Activated CD4-positive, alpha-beta T cell treated with anti-CD3 and anti-CD28 coated beads, Interleukin-10, Interleukin-2, amounts not matched to agents 100 ng/mL and 50 ng/mL, durations not matched to agents 16 hours and 8 hours (primary cell): Measurements from ENCODE around the gene EHD2.
A peak's percentile ranks its signal among the peaks of the same experiment; 100 is the strongest.
"Not testable (repeated sequence)": the region's sequence is repeated elsewhere in the genome, so short reads cannot be mapped to it uniquely, and the experiment has no call there.

Experiments used
- DNase-seq: peaks from one replicate; pipeline ENCODE4 v3.0.0-alpha.2; 2020

Gene EHD2

DNA sequence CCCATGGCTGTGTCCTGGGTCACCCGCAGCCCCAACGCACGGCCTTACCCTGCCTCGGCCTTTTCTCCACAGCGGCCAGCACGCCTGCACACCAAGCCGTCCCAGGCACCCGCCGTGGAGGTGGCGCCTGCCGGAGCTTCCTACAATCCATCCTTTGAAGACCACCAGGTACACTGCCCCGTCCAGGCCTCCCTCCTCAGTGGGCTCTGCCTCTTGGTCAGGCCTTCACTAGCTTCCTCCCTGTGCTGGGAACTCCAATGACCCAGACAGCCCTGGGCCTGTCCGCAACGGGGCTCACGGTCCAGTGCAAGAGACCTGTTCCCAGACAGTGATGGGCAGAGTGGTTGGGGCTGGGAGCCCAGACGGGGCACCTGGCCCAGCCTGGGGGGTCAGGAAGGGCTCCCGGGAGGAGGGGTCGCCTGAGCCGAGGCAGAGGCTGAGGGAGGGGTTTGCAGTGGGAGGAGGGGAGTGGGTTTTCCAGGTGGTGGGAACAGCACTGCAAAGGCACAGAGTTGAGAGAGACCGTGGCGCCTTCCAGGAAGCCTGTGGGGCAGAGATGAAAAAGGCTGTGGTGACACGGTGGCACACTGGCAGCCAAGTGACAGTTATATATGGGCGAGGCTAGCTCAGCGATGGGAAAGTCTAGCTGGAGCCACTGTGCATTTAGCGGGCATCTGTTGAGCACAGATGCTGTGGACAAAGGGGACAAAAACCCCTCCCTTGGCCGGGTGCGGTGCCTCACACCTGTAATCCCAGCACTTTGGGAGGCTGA, 39.4 kb downstream of the EHD2 start:
- no peak for DNase-seq

DNA sequence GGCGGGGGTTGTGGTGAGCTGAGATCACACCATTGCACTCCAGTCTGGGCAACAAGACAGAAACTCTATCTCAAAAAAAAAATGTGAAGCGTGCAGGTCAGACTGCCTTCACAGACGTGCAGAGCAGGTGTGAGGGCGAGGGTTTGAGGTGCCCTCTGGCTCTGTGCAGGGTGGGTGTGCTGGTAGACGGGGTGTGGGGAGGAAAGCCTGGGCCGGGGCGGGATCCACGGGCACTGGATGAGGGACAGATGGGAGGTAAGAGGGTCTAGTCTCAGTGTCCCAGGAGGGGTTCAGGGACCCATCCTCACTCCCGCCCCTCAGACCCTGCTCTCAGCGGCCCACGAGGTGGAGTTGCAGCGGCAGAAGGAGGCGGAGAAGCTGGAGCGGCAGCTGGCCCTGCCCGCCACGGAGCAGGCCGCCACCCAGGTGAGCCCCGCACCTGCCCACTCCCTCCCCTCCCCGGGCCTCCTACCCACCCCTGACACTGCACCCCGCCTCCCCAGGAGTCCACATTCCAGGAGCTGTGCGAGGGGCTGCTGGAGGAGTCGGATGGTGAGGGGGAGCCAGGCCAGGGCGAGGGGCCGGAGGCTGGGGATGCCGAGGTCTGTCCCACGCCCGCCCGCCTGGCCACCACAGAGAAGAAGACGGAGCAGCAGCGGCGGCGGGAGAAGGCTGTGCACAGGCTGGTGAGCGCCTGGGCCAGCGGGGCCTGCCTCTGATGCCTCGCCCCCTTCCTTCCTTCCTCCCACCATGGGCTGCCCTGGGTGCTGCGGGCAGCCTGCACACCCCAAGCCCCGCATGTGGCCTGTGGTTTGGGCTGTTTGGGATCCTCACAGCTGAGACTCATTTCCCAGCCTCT, 41.2 kb downstream of the EHD2 start:
- DNase-seq, result no peak

DNA sequence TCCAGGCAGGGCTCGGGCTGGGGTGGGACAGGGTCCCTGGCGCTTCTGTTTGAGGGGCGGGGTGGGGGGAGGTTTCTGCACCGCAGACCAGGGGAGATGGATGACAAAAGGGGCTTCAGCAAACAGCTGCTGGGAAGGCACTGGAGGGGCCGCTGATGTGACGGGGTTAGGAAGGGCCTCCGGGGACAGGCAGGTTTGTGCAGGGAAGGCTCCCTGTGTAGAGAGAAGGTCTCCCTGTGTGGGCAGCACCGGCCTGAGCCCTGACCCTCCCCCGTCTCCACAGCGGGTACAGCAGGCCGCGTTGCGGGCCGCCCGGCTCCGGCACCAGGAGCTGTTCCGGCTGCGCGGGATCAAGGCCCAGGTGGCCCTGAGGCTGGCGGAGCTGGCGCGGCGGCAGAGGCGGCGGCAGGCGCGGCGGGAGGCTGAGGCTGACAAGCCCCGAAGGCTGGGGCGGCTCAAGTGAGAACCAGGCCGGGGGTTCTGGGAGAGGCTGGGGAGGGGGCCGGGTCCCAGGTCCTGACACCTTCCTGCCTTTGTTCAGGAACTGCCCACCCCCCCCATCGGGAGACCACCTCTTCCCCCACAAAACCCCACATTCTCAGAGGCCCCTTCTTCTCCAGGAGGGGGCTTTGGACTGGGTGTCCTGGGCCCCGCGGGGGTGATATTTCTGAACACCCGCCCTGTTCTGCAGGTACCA, 42.0 kb downstream of the EHD2 start:
- no peak for DNase-seq

DNA sequence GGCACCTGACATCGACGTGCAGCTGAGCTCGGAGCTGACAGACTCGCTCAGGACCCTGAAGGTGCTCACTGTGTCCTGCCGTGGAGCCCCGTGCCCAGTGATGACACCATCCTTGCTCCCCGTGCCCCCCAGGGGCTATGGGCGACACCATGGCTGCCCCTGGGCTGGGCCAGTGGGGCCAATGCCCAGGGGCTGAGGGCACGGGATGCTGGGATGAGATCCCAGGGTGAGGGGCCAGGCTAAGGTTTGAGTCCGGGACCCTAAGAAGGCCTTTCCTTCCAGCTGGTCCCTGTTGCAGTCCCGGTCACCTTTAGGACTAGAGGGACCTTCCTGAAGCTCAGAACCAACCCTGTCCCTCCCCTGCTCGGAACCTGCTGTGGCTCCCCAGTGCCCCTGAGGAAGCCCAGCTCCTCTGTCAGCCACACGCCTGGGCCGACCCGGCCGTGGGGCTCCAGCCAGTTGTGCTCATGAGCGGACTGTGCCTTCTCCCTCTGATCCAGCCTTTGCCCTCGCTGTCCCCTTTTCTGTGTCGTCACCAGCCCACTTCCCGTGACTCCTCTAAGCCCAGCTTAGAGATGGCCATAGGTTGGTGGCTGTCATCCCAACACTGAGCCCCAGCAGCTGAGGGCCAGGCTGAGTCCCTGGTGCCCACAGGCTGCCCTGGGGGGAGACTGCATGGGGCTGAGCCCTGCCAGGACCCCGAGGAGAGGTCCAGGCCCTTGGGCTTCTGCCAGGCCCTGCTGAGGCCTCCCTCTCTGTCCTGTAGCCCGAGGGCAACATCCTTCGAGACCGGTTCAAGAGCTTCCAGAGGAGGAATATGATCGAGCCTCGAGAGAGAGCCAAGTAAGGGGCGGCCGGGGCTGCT, 42.8 kb downstream of the EHD2 start:
- no peak for DNase-seq

DNA sequence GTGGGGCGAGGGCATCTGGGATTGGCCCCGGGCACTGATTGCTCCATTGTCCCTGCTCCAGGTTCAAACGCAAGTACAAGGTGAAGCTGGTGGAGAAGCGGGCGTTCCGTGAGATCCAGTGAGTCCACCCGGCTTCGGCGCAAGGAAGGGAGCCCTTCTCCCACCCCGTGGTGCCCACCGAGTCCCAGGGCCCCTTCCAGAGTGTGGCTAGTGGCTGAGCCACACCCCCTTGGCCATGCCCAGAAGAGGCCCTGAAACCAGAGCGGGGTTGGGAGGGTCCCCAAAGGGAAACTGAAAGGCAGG, 43.4 kb downstream of the EHD2 start:
- DNase-seq, result no peak

DNA sequence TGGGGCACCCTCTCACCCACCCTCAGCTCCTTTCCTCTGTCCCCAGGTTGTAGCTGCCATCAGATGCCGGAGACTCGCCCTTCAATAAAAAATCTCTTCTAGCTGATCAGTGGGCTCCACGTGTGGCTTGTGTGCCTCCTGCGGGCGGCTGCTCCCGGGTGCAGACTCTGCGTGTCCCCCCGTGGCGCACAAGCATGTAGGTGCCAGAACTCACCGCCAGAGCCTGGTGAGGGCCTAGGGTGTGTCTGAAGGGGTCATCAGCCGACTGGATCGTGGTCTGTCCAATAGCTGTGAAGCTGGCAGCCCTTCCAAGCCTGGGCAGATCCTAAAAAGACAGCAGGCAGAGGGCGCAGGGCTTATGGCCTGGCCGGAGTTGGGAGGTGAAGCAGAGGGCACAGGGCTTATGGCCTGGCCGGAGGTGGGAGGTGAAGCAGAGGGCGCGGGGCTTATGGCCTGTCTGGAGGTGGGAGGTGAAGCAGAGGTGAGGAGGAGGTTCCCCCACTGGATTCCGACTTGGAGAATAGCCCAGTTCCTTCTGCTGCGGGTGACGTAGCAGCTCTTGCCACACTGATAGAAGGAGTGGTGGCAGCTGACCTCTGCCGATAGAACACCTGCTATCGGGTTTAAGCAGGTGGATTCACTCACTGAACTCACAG, 43.9 kb downstream of the EHD2 start:
- no peak for DNase-seq

DNA sequence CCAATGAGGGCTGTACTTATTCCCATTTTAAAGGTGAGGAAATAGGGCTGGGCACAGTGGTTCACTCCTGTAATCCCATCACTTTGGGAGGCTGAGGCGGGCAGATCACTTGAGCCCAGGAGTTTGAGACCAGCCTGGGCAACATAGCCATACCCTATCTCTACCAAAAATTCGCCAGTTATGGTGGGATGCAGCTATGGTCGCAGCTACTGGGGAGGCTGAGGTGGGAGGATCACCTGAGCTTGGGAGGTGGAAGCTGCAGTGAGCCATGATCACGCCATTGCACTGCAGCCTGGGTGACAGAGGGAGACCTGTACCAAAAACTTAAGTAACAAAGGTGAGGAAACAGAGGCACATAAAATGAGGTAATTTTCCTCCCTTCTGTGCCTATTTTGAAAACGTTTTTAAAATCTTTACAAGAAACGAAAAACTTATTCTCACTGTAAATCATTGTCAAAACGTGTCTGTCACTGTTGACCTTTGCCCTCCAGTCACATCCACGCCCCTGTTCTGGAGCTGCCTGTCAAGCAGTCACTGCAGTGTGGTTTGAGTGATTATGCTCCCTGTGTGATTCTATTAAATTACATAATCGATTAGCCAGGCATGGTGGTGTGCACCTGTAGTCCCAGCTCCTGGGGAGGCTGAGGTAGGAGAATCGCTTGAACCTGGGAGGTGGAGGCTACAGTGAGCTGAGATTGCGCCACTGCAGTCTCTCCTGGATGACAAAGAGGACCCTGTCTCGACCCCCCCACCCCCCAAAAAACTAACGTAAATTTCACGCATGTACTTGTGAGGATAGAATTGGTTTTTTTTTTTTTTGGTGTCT, 44.6 kb downstream of the EHD2 start:
- DNase-seq, result no peak

DNA sequence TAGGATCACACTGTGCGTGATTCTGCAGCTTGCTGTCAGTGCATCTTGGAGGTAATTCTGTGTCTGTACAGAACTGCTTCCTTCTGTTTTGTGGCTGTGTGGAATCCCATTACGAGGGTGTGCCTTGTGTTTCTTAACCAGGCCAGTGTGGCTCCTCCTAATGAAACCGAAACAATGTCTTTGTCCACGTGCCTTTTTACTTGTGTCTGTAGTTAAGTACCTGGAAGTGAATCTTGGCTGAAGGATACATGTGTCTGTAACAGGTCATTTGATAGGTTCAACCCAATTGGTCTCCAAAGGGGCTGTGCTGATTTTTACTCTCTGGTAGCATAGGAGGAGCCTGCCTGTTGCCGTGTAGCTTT, 45.2 kb downstream of the EHD2 start:
- no peak for DNase-seq

DNA sequence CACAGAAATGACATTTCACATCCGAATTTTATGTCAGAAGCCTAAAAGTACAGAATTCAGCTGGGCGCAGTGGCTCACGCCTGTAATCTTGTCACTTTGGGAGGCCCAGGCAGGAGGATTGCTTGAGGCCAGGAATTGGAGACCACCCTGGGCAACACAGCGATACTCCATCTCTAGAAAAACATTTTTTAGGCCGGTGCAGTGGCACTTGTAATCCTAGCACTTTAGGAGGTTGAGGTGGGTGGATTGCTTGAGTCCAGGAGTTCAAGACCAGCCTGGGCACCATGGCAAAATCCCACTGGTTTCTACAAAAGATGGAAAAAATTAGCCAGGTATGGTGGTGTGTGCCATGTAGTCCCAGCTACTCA, 47.4 kb downstream of the EHD2 start:
- DNase-seq, result no peak

DNA sequence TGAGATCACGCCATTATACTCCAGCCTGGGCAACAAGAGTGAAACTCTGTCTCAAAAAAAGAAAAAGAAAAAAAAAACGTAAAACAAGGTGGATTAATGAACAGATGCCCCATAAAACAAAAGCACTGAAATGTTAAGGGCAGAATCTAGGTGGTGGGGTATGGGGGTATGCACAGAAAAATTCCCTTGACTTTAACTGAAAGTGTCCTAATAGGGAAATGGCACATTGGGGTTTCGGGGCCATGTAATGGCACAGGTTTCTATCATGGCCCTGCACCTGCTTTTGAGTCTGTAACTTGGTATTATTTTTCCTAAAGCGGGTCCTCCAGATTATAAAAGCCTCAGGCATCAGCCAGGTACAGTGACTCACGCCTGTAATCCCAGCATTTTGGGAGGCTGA, 48.3 kb downstream of the EHD2 start:
- DNase-seq, result no peak

DNA sequence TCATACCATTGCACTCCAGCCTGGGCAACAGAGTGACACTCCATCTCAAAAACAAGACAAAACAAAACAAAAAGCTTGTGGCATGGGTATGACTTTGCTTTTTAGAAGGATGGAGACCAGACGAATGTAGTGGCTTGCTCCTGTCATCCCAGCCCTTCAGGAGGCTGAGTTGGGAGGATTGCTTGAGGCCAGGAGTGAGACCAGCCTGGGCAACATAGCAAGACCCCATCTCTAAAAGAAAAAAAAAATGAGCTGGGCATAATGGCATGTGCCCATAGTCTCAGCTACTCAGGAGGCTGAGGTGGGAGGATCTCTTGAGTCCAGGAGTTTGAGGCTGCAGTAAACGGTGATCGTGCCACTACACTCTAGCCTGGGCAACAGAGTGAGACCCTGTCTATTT, 48.9 kb downstream of the EHD2 start:
- DNase-seq, result no peak

DNA sequence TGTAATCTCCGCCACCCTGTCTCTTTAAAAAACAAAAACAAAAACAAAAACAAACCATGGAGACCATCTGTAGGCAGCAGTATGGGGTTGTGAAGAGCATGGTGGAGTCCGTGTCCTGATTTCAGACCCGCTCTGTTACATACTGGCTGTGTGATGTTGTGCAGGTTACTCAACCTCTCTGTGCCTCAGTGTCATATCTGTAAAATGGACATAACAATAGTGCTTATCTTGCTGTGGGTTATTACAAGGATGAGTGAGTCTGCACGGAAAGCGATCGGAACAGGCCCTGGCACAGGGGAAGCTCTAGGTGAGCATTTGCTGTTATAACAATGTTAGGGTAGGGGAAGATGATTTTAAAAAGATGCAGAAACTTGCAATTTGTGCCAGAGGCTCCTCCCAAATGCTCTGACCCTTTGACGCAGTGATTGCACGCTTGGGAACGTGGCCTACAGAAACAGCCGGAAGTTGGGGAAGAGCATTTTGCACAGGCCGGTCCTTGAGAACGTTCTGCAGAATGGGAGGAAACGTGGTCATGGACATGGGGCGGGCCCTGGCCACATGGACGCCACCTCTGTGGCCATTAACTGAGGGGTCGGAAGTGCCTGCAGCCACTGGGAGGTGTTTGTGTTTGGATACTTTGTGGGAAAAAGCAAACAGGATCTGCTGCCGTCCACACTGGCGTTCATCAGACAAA, 49.5 kb downstream of the EHD2 start:
- DNase-seq, result no peak

DNA sequence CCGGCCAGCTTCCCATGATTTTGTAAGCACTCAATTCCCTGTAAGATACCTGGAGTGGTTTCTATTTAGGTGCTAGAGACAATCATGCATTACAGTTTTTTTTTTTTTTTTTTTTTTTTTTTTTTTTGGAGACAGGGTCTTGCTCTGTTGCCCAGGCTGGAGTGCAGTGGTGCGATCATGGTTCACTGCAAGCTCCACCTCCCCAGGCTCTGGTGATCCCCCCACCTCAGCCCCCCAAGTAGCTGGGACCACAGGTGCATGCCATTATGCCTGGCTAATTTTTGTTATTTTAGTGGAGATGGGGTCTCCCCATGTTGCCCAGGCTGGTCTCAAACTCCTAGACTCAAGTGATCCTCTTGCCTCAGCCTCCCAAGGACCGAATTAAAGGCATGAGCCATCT, 51.5 kb downstream of the EHD2 start:
- not testable (repeated sequence) for DNase-seq

DNA sequence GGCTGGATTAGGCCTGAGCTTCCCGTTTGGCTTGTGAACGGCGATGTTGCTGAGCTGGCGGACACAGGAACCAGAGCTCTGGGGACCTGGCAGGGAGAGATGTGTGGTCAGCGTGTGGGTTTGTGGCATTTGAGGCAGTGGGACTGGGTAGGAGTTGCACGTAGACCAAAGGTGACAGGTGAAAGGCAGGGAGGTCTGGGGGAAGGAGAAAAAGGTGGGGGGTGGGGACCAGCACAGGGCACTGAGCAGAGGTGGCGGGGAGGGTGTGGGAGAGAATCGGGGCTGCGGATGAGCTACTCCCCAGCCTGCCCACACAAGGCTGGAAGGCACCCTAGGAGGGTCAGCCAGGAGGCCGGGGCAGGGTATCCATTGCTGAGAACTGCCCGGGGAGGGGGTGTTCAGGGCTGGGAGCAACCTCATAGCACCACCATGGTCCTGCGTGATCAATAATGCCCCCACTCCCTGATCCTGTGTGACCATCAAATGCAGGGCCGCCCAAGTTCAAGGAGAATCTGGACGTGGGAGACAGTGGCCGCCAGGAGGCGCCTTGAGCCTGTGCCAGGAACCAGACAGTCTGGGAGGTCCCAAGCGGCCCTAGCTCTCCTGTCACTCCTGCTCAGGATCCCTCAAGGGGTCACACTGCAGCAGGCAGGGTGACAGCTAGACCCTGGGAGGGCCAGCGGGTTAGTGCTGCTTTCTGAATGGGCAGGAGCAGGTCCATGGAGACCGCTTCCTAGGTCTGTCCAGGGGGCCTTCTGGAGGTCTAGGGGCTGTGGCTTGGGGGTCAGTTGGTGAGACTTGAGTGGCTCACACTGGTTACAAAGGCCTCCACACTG, 52.5 kb downstream of the EHD2 start:
- DNase-seq, result peak; percentile 42

DNA sequence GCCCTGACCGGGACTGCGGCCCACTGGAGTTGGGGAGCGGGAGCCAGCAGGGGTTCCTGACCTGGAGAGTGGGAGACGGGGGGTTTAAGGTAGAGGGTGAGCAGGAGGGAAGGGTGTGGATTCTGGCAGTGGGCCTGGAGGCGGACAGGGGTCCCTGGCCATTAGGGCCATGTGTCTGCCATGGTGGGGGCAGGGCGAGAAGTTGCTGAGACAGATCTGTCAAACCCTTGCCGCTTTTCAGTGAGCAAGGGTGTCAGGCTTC, 53.1 kb downstream of the EHD2 start:
- DNase-seq, result no peak

DNA sequence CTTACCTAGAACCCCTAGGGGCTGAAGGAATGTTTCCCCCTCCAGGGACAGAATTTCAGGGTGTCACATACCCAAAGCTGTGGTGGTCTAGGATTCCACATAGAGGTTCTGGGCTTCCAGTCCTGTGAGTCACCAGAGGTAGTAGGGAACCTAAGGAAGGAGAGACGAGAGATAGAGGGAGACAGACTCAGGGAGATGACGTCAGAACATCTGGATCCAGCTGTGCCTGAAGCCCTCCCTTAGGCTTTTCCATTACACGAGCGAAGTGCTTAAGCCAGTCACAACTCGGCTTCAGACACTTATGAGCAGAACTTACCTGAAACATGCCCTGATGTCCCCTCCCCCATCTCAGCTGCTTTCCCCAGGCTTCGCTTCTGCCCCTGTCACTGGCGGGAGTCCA, 53.4 kb downstream of the EHD2 start:
- DNase-seq, result no peak

DNA sequence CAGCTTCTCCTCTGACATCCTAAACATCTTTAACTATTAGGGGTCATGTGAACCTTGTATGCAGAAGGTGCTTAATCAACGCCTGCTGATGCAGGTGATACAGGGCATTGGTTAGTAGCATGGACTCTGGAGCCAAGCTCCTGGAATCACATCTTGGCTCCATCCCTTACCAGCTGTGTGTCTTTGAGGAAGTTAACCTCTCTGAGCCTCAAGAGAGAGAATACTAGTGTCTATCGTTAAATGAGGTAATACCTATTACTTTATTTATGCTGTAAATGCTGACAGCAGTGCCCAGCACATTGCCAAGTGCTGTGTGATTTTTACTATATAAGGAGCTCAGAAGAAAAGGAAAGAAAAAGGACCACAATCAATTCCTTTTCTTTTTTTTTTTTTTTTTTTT, 54.1 kb downstream of the EHD2 start:
- DNase-seq, result no peak

DNA sequence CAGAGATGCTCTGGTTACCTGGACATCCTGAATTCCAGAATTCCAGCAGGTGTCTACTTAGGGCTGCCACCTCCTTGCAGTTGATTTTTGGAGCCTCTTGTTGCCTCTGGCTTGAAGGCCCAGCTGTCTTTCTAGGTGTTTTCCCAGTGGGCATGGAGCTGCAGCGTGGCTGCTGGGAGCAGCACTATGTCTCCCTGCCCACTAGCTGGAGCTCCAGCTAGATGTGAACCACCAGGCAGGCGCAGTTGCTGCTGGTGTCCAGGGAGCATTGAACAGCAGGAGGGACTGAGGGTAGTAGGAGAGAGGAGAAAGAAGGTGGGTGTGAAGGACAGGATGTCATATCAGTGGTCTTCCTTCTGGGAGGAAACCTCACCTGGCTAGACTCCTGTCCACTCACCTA, 55.4 kb downstream of the EHD2 start:
- no peak for DNase-seq

DNA sequence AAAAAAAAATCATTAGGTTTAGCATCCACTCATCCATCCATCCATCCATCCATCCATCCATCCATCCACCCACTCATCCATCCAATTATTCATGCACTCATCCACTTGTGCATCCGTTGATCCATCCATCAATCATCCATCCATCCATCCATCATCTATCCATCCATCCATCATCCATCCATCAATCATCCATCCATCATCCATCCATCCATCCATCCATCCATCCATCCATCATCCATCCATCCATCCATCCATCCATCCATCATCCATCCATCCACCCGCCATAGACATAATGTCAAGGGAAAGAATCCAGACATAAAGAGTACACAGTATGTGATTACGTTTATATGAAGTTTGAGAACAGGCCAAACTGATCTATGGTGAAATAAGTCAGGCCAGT, 56.3 kb downstream of the EHD2 start:
- no peak for DNase-seq

DNA sequence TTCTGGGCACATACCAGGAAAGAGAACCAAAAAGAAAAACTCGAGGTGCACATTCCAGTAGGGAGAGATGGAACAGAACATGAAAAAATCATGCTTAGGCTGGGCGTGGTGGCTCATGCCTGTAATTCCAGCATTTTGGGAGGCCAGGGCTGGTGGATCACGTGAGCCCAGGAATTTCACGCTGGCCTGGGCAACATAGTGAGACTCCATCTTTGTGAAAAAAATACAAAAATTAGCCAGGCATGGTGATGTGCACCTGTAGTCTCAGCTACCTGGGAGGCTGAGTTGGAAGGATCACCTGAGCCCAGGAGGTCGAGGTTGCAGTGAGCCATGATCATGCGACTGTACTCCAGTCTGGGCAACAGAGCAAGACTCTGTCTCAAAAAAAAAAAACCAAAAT, 58.1 kb downstream of the EHD2 start:
- DNase-seq, result not testable (repeated sequence)
